ENCODE results near the gene TMEM154.

GRCh38 chr4:152672206-152673092, 7.3 kb downstream of the TMEM154 start:
- TF ChIP-seq POLR2A (IDR thresholded peaks at IDR 0.05) (no peak), CTCF (IDR thresholded peaks at IDR 0.05) (no peak), POLR2AphosphoS5 (IDR thresholded peaks at IDR 0.05) (no peak)
